ENCODE results near the gene POLDIP2. TPM values are rescaled to one million over a fixed set of nuclear protein-coding genes. Genes with fewer than 3 reads are reported as not detected.

Gene POLDIP2
- total RNA-seq, 1 donor from 2014 or later, result 79.1 TPM

GRCh38 chr17:28319598-28319935 is 37.8 kb downstream of the POLDIP2 start:
- Mint-ChIP-seq H3K4me1 (ENCODE audit: low read depth, unreplicated experiment) (peaks cover 6% of the 10 kb centered on the region), H3K4me3 (ENCODE audit: unreplicated experiment) (peak overlapping the region; percentile 94), H3K27me3 (ENCODE audit: low read depth, unreplicated experiment) (peaks cover 19% of the 10 kb centered on the region), H3K36me3 (ENCODE audit: low read depth, unreplicated experiment) (no peaks in the 10 kb centered on the region), H3K27ac (ENCODE audit: unreplicated experiment) (peak overlapping the region; percentile 9), H3K9me3 (ENCODE audit: unreplicated experiment) (no peaks in the 10 kb centered on the region)
- peaks cover 34% of the 10 kb centered on the region for H3K79me2 ChIP-seq (ENCODE audit: insufficient read depth, low read length)
- H3K9me3 ChIP-seq (ENCODE audit: insufficient read depth, low read depth, low read length), result no peaks in the 10 kb centered on the region
- FAIRE-seq (no peak), DNase-seq (ENCODE audit: low read depth) (no peak)
- H3K27me3 ChIP-seq (ENCODE audit: insufficient read depth, low read length), result no peaks in the 10 kb centered on the region
- peaks cover 17% of the 10 kb centered on the region for H3K4me1 ChIP-seq (ENCODE audit: insufficient read depth, low read length)
- no peaks in the 10 kb centered on the region for H3K36me3 ChIP-seq (ENCODE audit: insufficient read depth, low read length)
- H4K20me1 ChIP-seq (ENCODE audit: insufficient read depth, low read length), result no peaks in the 10 kb centered on the region
- peak overlapping the region; percentile 78 for H3K4me3 ChIP-seq (ENCODE audit: insufficient read depth, low read depth, low read length)
- H2AFZ ChIP-seq (ENCODE audit: low read depth, low read length), result peak overlapping the region; percentile 89
- peak overlapping the region; percentile 89 for H3K4me2 ChIP-seq (ENCODE audit: low read length)
- peak overlapping the region; percentile 65 for H3K27ac ChIP-seq (ENCODE audit: low read depth, low read length)
- TF ChIP-seq CTCF (IDR thresholded peaks at IDR 0.05; ENCODE audit: insufficient read depth, low read depth, low read length), result no peak
- TF ChIP-seq EZH2 (IDR thresholded peaks at IDR 0.05; ENCODE audit: insufficient read depth, low read length), result no peak
- peak overlapping the region; percentile 81 for H3K9ac ChIP-seq (ENCODE audit: low read length)

GRCh38 chr17:28318759-28319597 is 38.3 kb downstream of the POLDIP2 start, which contains the start of gene TMEM97:
Gene TMEM97, plus strand, starts transcription at chr17:28319200. Its CDS starts 40 bp downstream, at chr17:28319240.
- Histone ChIP-seq H3K4me3 (ENCODE audit: insufficient read depth, low read depth, low read length) (peak within 1 kb of the TSS; percentile 78), H3K27ac (ENCODE audit: low read depth, low read length) (peak within 1 kb of the TSS; percentile 65), H3K4me2 (ENCODE audit: low read length) (peak within 1 kb of the TSS; percentile 89), H4K20me1 (ENCODE audit: insufficient read depth, low read length) (no peaks in the 10 kb centered on the region), H3K4me1 (ENCODE audit: insufficient read depth, low read length) (peaks cover 17% of the 10 kb centered on the region), H2AFZ (ENCODE audit: low read depth, low read length) (peak within 1 kb of the TSS; percentile 89), H3K79me2 (ENCODE audit: insufficient read depth, low read length) (peaks cover 34% of the 10 kb centered on the region), H3K9me3 (ENCODE audit: insufficient read depth, low read depth, low read length) (no peaks in the 10 kb centered on the region), H3K36me3 (ENCODE audit: insufficient read depth, low read length) (no peaks in the 10 kb centered on the region), H3K27me3 (ENCODE audit: insufficient read depth, low read length) (peaks cover under 1% of the 10 kb centered on the region), H3K9ac (ENCODE audit: low read length) (peak within 1 kb of the TSS; percentile 81)
- H3K9me3 Mint-ChIP-seq (ENCODE audit: unreplicated experiment), result no peaks in the 10 kb centered on the region
- peaks cover 6% of the 10 kb centered on the region for H3K4me1 Mint-ChIP-seq (ENCODE audit: low read depth, unreplicated experiment)
- DNase-seq (ENCODE audit: low read depth), result peak; percentile 95
- peak within 1 kb of the TSS; percentile 94 for H3K4me3 Mint-ChIP-seq (ENCODE audit: unreplicated experiment)
- TF ChIP-seq CTCF (IDR thresholded peaks at IDR 0.05; ENCODE audit: insufficient read depth, low read depth, low read length), result no peak
- TF ChIP-seq EZH2 (IDR thresholded peaks at IDR 0.05; ENCODE audit: insufficient read depth, low read length), result no peak
- peak within 1 kb of the TSS; percentile 64 for H3K27ac Mint-ChIP-seq (ENCODE audit: unreplicated experiment)
- FAIRE-seq, result no peak
- peaks cover 19% of the 10 kb centered on the region for H3K27me3 Mint-ChIP-seq (ENCODE audit: low read depth, unreplicated experiment)
- no peaks in the 10 kb centered on the region for H3K36me3 Mint-ChIP-seq (ENCODE audit: low read depth, unreplicated experiment)
